VCaP (cell line): ENCODE measurements around the gene COL24A1.

Experiments used
- H3K27ac ChIP-seq: fragments of 450-650 bp; 2 replicates; pipeline ENCODE4 v1.5.1; 2017
- TF ChIP-seq, protein P1 (sequence below): fragments of 450-650 bp; conservative IDR thresholded peaks from 2 replicates; pipeline ENCODE4 v1.5.1; 2017; ENCODE audit warnings: mild to moderate bottlenecking, moderate library complexity

Gene COL24A1

DNA sequence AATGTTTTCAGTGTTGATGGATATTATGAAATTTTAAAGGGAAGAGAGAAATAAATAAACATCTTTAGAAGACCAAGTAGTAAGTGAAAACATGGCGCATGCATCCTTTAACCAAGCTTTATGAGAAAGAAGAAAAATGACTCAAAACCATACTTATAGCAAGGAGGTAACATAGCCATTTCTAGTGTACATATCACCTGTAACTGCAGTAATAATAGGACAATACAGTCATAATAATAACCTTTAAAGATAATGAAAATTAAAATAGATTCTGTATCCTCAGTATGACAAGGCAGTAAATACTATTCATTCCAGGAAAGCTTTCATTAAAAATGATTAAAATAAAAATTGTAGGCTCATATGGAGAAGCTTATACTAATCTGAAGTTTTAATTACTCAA, 141.2 kb downstream of the COL24A1 start:
- TF ChIP-seq, protein P1, sequence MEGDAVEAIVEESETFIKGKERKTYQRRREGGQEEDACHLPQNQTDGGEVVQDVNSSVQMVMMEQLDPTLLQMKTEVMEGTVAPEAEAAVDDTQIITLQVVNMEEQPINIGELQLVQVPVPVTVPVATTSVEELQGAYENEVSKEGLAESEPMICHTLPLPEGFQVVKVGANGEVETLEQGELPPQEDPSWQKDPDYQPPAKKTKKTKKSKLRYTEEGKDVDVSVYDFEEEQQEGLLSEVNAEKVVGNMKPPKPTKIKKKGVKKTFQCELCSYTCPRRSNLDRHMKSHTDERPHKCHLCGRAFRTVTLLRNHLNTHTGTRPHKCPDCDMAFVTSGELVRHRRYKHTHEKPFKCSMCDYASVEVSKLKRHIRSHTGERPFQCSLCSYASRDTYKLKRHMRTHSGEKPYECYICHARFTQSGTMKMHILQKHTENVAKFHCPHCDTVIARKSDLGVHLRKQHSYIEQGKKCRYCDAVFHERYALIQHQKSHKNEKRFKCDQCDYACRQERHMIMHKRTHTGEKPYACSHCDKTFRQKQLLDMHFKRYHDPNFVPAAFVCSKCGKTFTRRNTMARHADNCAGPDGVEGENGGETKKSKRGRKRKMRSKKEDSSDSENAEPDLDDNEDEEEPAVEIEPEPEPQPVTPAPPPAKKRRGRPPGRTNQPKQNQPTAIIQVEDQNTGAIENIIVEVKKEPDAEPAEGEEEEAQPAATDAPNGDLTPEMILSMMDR: no peak

DNA sequence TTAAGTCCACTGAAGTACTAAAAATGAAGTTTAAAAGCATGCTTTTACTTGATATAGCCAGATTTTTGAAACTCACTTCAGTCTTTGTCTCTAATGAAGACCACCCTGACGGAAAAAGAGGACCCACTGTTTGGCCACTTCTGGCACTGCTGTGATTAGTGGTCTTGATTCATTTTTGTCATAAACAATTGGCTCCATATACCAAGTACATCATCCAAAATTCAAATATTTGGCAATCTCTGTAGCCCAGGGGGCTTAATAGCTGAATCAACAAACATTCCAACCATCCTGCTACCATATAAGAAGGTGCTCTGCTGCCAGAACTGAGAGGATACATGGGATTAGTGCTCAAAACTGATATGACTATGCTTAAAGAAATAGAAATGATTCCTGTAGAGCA, 156.0 kb downstream of the COL24A1 start:
- no peak overlapping the region for H3K27ac ChIP-seq
- TF ChIP-seq, protein P1: no peak

More for the DNA sequence above, 141.2 kb downstream of the COL24A1 start:
- H3K27ac ChIP-seq: no peak overlapping the region

DNA sequence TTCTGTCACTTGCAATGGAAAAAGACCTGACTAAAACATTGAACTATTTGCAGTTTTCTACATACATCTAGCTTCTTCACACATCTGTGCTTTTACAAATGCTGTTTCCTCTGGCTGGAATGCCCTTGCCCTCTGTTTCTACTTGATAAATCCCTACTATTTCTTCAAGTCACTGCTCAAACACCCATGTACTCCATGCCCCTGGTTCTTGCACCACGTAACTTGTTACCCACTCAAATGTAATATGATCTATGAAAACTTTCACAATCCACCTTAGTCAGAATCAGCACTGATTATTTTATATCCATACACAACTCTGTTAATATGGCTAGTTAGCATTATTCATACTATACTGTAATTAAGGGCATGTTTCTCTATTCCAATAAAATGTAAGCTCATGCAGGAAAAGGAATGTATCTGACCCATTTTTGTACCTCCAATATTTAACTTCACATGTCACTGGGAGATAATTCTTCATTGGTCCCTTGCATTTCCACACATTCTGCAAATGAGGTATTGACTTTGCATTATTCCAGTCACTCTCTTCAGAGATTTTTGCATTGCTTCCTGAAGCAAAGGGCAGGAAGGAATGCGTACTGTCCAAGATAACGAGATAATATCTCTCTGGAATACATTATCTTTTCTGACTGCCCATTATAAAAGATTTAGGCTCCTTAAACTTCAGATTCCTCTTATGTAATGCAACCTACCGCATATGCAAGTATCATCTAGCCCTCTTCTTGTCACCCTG, 158.3 kb downstream of the COL24A1 start:
- TF ChIP-seq, protein P1: no peak
- H3K27ac ChIP-seq: no peak overlapping the region

DNA sequence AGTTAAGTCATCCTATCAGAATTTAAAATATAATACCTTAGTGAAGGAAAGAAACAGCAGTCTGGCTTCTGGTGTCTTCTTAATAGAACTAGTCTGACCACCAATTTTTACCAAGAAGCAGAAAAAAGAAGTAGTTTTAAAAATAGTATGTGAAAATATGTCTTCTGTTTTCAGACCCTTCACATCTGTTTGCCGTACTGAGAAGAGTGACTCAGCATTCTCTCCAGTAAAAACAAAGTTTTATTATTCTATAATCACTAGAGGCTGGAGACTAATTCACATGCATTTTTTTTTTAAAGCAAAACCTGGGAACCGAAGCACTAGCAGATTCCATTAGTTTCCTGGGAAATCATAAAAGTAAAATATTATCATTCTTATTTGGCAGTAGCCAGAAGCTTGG, 163.8 kb downstream of the COL24A1 start:
- TF ChIP-seq, protein P1: no peak
- H3K27ac ChIP-seq: no peak overlapping the region

DNA sequence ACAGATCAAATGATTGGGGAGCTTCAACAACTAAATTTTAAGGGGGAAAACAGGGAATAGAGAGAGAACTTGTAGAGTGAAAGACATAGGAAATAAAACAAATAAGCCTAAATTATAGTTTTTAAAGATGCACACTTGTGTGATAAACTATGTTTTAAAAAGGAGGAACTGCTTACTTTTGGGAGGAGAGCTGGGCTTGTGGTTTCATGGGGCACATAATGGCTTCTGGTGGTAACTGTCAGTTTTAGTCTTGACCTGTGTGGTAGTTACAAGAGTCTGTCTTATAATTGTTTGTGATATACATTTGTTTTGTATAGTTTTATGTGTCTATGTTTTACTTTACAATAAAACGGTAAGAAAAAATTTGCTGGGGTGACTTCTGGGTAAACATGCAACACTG, 165.3 kb downstream of the COL24A1 start:
- TF ChIP-seq, protein P1: no peak
- H3K27ac ChIP-seq: no peak overlapping the region

DNA sequence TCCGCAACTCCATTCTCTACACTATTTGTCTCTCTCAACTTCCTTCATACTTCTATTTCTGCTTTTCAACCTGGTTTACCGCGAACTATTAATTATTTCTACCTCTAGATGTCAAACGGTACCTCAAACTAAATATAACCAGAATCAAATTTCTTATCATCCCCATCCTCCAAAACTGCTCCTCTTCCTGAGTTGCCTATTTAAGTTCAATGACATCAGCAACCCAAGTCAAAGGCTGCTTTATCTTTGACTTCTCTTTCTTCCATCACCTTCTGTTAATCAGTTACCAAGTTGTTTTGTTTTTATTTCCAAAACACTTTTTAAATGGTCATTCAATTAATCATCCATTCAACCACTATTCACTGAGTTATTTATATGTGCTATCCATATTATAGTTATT, 171.9 kb downstream of the COL24A1 start:
- H3K27ac ChIP-seq: no peak overlapping the region
- TF ChIP-seq, protein P1: no peak

DNA sequence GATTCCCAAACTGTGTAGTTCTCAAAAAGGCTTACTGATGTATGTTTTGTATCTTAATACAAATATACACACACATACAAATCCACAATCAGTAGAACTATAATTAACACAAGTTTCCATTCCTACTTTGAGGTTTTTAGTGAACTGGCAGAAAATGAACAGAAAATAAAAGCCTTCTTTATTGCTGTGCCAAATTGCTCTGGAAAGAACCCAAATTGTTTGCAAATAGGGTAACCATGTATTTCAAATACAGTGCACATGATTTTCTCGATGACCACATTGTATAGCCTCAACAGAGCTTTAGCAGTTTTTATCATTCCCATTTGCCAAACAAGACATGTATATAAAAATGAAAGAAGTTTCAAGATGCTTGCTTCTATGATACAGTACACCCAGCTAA, 173.3 kb downstream of the COL24A1 start:
- H3K27ac ChIP-seq: no peak overlapping the region
- TF ChIP-seq, protein P1: no peak
